H1 (cell line): Measurements from ENCODE around the gene TMEM245. TPM values are rescaled to one million over a fixed set of nuclear protein-coding genes. Genes with fewer than 3 reads are reported as not detected.

ENCODE experiments used
- CTCF ChIA-PET: fragments of 300-600 bp; sonication (Branson Sonifier 250); formaldehyde crosslinking; loops from one replicate; lab custom pipeline; 2021; ENCODE audit not compliant: partially characterized antibody; lab: Charles Lee
- POLR2A ChIA-PET: fragments of 300-600 bp; sonication (Branson Sonifier 250); formaldehyde crosslinking; loops from one replicate; lab custom pipeline; 2021; ENCODE audit warnings: inconsistent platforms; ENCODE audit not compliant: partially characterized antibody; lab: Charles Lee
- DNase-seq, 2 experiments: peaks; one replicate each; pipeline versions ENCODE4 v3.0.0 to v3.0.0-alpha.2; 2010 to 2022; ENCODE audit warnings: low spot score in 2 of 2, low read depth in 1 of 2, mixed read lengths in 1 of 2
- FAIRE-seq: peaks from 2 replicates; lab custom pipeline; 2011; peaks lifted over from hg19 to GRCh38; lab: Jason Lieb, UNC
- H2AFZ ChIP-seq: 2 replicates; pipeline ENCODE4 v1.8.1; 2012; ENCODE audit warnings: low read length, inconsistent platforms
- H2AK5ac ChIP-seq: 2 replicates; pipeline ENCODE4 v1.6.1; 2013; ENCODE audit warnings: low read depth, low read length
- H2BK120ac ChIP-seq: replicated peaks from 2 replicates; pipeline ENCODE3; 2013; ENCODE audit warnings: low read depth, low read length, inconsistent platforms
- H2BK12ac ChIP-seq: 2 replicates; pipeline ENCODE4 v1.6.1; 2013; ENCODE audit warnings: low read depth, low read length
- H2BK15ac ChIP-seq: 2 replicates; pipeline ENCODE4 v1.6.1; 2013; ENCODE audit warnings: low read length
- H2BK20ac ChIP-seq: 2 replicates; pipeline ENCODE4 v1.6.1; 2013; ENCODE audit warnings: low read length
- H2BK5ac ChIP-seq: 2 replicates; pipeline ENCODE4 v1.6.1; 2013; ENCODE audit warnings: low read depth, low read length
- H3K14ac ChIP-seq: 2 replicates; pipeline ENCODE4 v1.6.1; 2013; ENCODE audit warnings: inconsistent platforms; ENCODE audit not compliant: insufficient read length
- H3K18ac ChIP-seq: 2 replicates; pipeline ENCODE4 v1.6.1; 2013; ENCODE audit warnings: low read length; ENCODE audit errors: extremely low read depth
- H3K23ac ChIP-seq: 2 replicates; pipeline ENCODE4 v1.6.1; 2013; ENCODE audit warnings: inconsistent platforms; ENCODE audit not compliant: insufficient read length
- H3K23me2 ChIP-seq: 2 replicates; pipeline ENCODE4 v1.6.1; 2013; ENCODE audit warnings: low read depth, low read length
- H3K27ac ChIP-seq: 2 replicates; pipeline ENCODE4 v1.6.1; 2011; ENCODE audit warnings: low read depth, low read length, inconsistent platforms
- H3K27me3 ChIP-seq, 4 experiments: replicated peaks in 1 of 4; 1 replicate in 1 of 4; 2 replicates in 3 of 4; pipeline versions ENCODE4 v1.6.1 to v1.8.1; 2011 to 2013; ENCODE audit warnings: low read length in 3 of 4, mild to moderate bottlenecking in 3 of 4, inconsistent platforms in 2 of 4, mixed read lengths in 2 of 4, moderate library complexity in 1 of 4; ENCODE audit not compliant: control insufficient read depth in 3 of 4, insufficient read depth in 3 of 4; ENCODE audit errors: extremely low read depth in 1 of 4
- H3K36me3 ChIP-seq, 4 experiments: 2 replicates each; pipeline versions ENCODE4 v1.6.1 to v1.8.1; 2011 to 2013; ENCODE audit warnings: mild to moderate bottlenecking in 4 of 4, low read length in 3 of 4, moderate library complexity in 2 of 4, control low read depth in 1 of 4, inconsistent platforms in 1 of 4; ENCODE audit not compliant: insufficient read depth in 4 of 4, control insufficient read depth in 2 of 4
- H3K4ac ChIP-seq: replicated peaks from 2 replicates; pipeline ENCODE3; 2013; ENCODE audit warnings: low read length, low read depth, mixed read lengths, inconsistent platforms; ENCODE audit not compliant: insufficient read length
- H3K4me1 ChIP-seq, 4 experiments: replicated peaks in 1 of 4; 1 replicate in 1 of 4; 2 replicates in 3 of 4; pipeline versions ENCODE4 v1.6.1 to v1.8.1; 2011 to 2013; ENCODE audit warnings: low read length in 3 of 4, inconsistent platforms in 2 of 4, mixed read lengths in 1 of 4; ENCODE audit not compliant: insufficient read depth in 4 of 4, control insufficient read depth in 3 of 4
- H3K4me2 ChIP-seq, 2 experiments: 2 replicates each; pipeline versions ENCODE4 v1.6.1 to v1.8.1; 2011 to 2013; ENCODE audit warnings: low read depth in 2 of 2, low read length in 2 of 2, control low read depth in 1 of 2, inconsistent platforms in 1 of 2, mild to moderate bottlenecking in 1 of 2; ENCODE audit not compliant: insufficient read depth in 1 of 2
- H3K4me3 ChIP-seq, 4 experiments: fragments of 200-600, 300-600 bp in 1 of 4; sonication (generic), shearing (Covaris generic), sonication (Bioruptor Twin) in 1 of 4; 2 replicates each; pipeline versions ENCODE4 v1.5.1 to v1.8.1; 2011 to 2016; ENCODE audit warnings: low read length in 4 of 4, low read depth in 3 of 4, control low read depth in 2 of 4, inconsistent platforms in 2 of 4, mild to moderate bottlenecking in 2 of 4, mixed read lengths in 1 of 4, moderate library complexity in 1 of 4; ENCODE audit not compliant: insufficient read depth in 2 of 4; ENCODE audit errors: extremely low read depth in 1 of 4
- H3K56ac ChIP-seq: replicated peaks from 2 replicates; pipeline ENCODE3; 2013; ENCODE audit warnings: low read depth, mild to moderate bottlenecking, mixed read lengths, low read length, inconsistent platforms; ENCODE audit not compliant: insufficient read length
- H3K79me1 ChIP-seq: 2 replicates; pipeline ENCODE4 v1.6.1; 2013; ENCODE audit warnings: low read depth, low read length, control low read depth
- H3K79me2 ChIP-seq, 2 experiments: 2 replicates each; pipeline versions ENCODE4 v1.6.1 to v1.8.1; 2012 to 2013; ENCODE audit warnings: low read length in 2 of 2, mild to moderate bottlenecking in 2 of 2, inconsistent platforms in 1 of 2; ENCODE audit not compliant: insufficient read depth in 2 of 2, control insufficient read depth in 1 of 2
- H3K9ac ChIP-seq, 4 experiments: replicated peaks in 1 of 4; 1 replicate in 1 of 4; 2 replicates in 3 of 4; pipeline versions ENCODE4 v1.6.1 to v1.8.1; 2011 to 2013; ENCODE audit warnings: low read depth in 3 of 4, low read length in 3 of 4, control low read depth in 2 of 4, mild to moderate bottlenecking in 2 of 4, moderate library complexity in 2 of 4, inconsistent platforms in 1 of 4; ENCODE audit errors: extremely low read depth in 1 of 4
- H3K9me3 ChIP-seq, 2 experiments: 2 replicates each; pipeline versions ENCODE4 v1.6.1 to v1.8.1; 2012 to 2013; ENCODE audit warnings: mild to moderate bottlenecking in 2 of 2, moderate library complexity in 2 of 2, control low read depth in 1 of 2, inconsistent platforms in 1 of 2, low read depth in 1 of 2, low read length in 1 of 2, mixed read lengths in 1 of 2; ENCODE audit not compliant: insufficient read depth in 2 of 2
- H4K20me1 ChIP-seq, 2 experiments: replicated peaks in 1 of 2; 2 replicates each; pipeline versions ENCODE3 to v1.8.1; 2011 to 2013; ENCODE audit warnings: inconsistent platforms in 2 of 2, low read length in 2 of 2, mild to moderate bottlenecking in 1 of 2; ENCODE audit not compliant: insufficient read depth in 2 of 2, control insufficient read depth in 1 of 2
- H4K5ac ChIP-seq: 2 replicates; pipeline ENCODE4 v1.6.1; 2013; ENCODE audit warnings: low read length, low read depth, mixed read lengths, inconsistent platforms; ENCODE audit not compliant: insufficient read length
- H4K8ac ChIP-seq: 2 replicates; pipeline ENCODE4 v1.8.0; 2013; ENCODE audit warnings: mild to moderate bottlenecking, moderate library complexity, low read length, inconsistent platforms; ENCODE audit not compliant: insufficient read depth; ENCODE audit errors: extremely low read depth
- H4K91ac ChIP-seq: replicated peaks from 2 replicates; pipeline ENCODE3; 2013; ENCODE audit warnings: low read length, mixed read lengths, inconsistent platforms; ENCODE audit not compliant: insufficient read length
- CREB1 ChIP-seq: IDR thresholded peaks from 2 replicates; pipeline ENCODE4 v1.6.1; 2012; ENCODE audit warnings: inconsistent platforms
- MAFK ChIP-seq: IDR thresholded peaks from 2 replicates; pipeline ENCODE4 v1.6.1; 2012; ENCODE audit warnings: low read depth, mild to moderate bottlenecking, improper control_type of control experiment, low read length
- USF2 ChIP-seq: IDR thresholded peaks from 2 replicates; pipeline ENCODE4 v1.6.1; 2011; ENCODE audit warnings: low read length, improper control_type of control experiment
- WGBS, 2 experiments: shearing (Covaris generic) in 1 of 2; methylation state at CpG; one replicate each; pipeline versions ENCODE4 v1.1.6 to v1.1.7; 2013 to 2015; ENCODE audit warnings: low lambda C conversion rate in 2 of 2, mixed read lengths in 2 of 2, inconsistent platforms in 1 of 2, low coverage in 1 of 2, missing lambda C conversion rate in 1 of 2; ENCODE audit not compliant: insufficient replicate concordance in 2 of 2, insufficient coverage in 1 of 2, insufficient read length in 1 of 2; ENCODE audit errors: extremely low coverage in 1 of 2, missing lambda C conversion rate in 1 of 2; 5-methylcytosine and 5-hydroxymethylcytosine counted together
- polyA plus RNA-seq, 7 experiments: library from polyadenylated mRNA; depleted of rRNA in 3 of 7; stranded (reverse) in 5 of 7; unstranded in 2 of 7; fragments of >200 nt in 5 of 7; fragments of 200-250 nt in 2 of 7; gene quantifications; 1 replicate in 5 of 7; 2 replicates in 1 of 7; 4 replicates in 1 of 7; pipeline versions ENCODE4 v1.2.1 to v1.2.3, GENCODE V29; 2011 to 2013; ENCODE audit warnings: missing spikeins in 2 of 7, mixed read lengths in 2 of 7
- total RNA-seq: library from RNA; stranded (reverse); fragmentation: NEBNext Ultra II Directional; extraction: Animal tissue kit (Norgen Biotek cat#: 25700); gene quantifications from 2 replicates; pipeline ENCODE4 v1.2.1, GENCODE V29; 2021
- TF ChIP-seq, protein P1 (sequence below): IDR thresholded peaks from 2 replicates; pipeline ENCODE4 v1.6.1; 2012; ENCODE audit warnings: low read length, inconsistent platforms
- TF ChIP-seq, protein P2 (sequence below): IDR thresholded peaks from 2 replicates; pipeline ENCODE4 v1.6.1; 2012; ENCODE audit warnings: inconsistent platforms

The TMEM245 gene
- total and polyA plus RNA-seq, 2 of the 8 experiments (the other 6 are each of a cell fraction or from before 2014, with no cell fraction given) = 44.3 to 45.8 TPM

DNA sequence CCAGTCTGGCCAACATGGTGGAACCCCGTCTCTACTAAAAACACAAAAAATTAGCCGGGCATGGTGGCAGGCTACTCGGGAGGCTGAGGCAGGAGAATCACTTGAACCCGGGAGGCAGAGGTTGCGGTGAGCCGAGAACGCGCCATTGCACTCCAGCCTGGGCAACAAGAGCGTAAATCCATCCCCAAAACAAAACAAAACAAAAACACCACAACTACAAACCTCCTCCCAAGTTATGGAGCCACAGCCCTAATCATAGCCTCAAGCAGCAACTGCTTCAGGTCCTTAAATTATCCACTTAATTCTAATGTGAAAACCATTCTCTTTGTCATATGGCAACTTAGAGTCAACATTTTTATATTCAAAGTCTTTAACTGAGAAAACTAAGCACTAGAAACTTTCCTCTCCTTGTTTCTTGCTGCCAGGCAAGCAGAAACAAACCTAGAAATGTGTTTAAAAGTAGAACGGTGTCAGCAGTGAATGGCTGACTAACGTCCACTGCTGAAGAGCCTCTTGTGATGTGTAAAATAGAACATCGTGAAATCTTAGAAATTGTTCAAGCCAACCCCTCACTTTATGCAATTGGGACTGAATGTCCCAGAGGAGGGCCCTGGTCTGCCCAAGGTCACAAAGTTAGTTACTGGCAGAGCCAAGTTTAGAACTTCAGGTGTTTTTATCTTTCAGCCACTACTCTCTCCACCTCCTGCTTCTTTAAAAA is 5.7 kb downstream of the TMEM245 start:
- DNase-seq (no peak), FAIRE-seq (no peak)
- Histone ChIP-seq H3K79me1 (peaks cover 4% of the 10 kb centered on the region; the same call in 1 of the 2 replicates), H3K4me2 (0 out of 4 replicates have a peak overlapping the region, but pooled peaks of 1 of the 2 experiments have one; percentile 15), H2BK15ac (no peak overlapping the region), H3K14ac (no peak overlapping the region), H3K9me3 (no peaks in the 10 kb centered on the region), H2AFZ (no peak overlapping the region), H3K4ac (no peak overlapping the region), H3K4me1 (peaks cover 0 to 8% (median 6%) of the 10 kb centered on the region in 4 experiments; a peak in 4 of 7 replicates), H3K36me3 (no peaks in the 10 kb centered on the region; a peak in 1 of 8 replicates), H4K5ac (no peak overlapping the region), H2BK5ac (no peak overlapping the region), H2BK20ac (no peak overlapping the region), H4K91ac (no peak overlapping the region), H3K79me2 (peaks cover 35 to 99% of the 10 kb centered on the region in 2 experiments), H2AK5ac (no peak overlapping the region), H4K8ac (no peak overlapping the region), H2BK12ac (no peak overlapping the region), H3K27me3 (no peaks in the 10 kb centered on the region), H3K9ac (no peak overlapping the region), H2BK120ac (no peak overlapping the region), H3K23ac (no peak overlapping the region), H3K27ac (0 out of 2 replicates have a peak overlapping the region, but pooled peaks have one; percentile 16), H3K23me2 (peaks cover 7% of the 10 kb centered on the region), H3K4me3 (no peak overlapping the region), H4K20me1 (peaks cover 14 to 24% of the 10 kb centered on the region in 2 experiments), H3K18ac (no peak overlapping the region), H3K56ac (no peak overlapping the region)
- ChIA-PET CTCF (interaction anchor here (1.4 kb wide), 1 partner anchor 16 kb away, joined by 3 read pairs; no protein-coding TSS in a partner anchor), POLR2A (interaction anchor here (0.6 to 0.7 kb wide), 2 partner anchors 160 to 217 kb away, joined by 3 read pairs; no protein-coding TSS in a partner anchor)
- 89% methylated on average over 12 of the region's 12 CpGs; no CpG with 5 or more reads in 1 of the 2 experiments for WGBS, 2 experiments
- TF ChIP-seq, protein P1, sequence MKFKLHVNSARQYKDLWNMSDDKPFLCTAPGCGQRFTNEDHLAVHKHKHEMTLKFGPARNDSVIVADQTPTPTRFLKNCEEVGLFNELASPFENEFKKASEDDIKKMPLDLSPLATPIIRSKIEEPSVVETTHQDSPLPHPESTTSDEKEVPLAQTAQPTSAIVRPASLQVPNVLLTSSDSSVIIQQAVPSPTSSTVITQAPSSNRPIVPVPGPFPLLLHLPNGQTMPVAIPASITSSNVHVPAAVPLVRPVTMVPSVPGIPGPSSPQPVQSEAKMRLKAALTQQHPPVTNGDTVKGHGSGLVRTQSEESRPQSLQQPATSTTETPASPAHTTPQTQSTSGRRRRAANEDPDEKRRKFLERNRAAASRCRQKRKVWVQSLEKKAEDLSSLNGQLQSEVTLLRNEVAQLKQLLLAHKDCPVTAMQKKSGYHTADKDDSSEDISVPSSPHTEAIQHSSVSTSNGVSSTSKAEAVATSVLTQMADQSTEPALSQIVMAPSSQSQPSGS = no peak
- TF ChIP-seq MAFK (no peak), CREB1 (no peak), USF2 (no peak)
- TF ChIP-seq, protein P2, sequence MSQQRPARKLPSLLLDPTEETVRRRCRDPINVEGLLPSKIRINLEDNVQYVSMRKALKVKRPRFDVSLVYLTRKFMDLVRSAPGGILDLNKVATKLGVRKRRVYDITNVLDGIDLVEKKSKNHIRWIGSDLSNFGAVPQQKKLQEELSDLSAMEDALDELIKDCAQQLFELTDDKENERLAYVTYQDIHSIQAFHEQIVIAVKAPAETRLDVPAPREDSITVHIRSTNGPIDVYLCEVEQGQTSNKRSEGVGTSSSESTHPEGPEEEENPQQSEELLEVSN = no peak
